Keratinocyte (primary cell): ENCODE results near the gene HOXB6. TPM values are rescaled to one million over a fixed set of nuclear protein-coding genes. Genes with fewer than 3 reads are reported as not detected.

Experiments
- DNase-seq: peaks from one replicate; pipeline ENCODE4 v3.0.0-alpha.2; 2011; ENCODE audit warnings: low read depth, missing footprints, low spot score
- FAIRE-seq: peaks from 2 replicates; lab custom pipeline; 2011; peaks lifted over from hg19 to GRCh38; lab: Jason Lieb, UNC
- H2AFZ ChIP-seq: 2 replicates; pipeline ENCODE4 v1.6.0; 2012; ENCODE audit warnings: low read length, control low read depth, inconsistent platforms; ENCODE audit not compliant: control insufficient read depth
- H3K27ac ChIP-seq: 2 replicates; pipeline ENCODE4 v1.5.1; 2011; ENCODE audit warnings: low read length; ENCODE audit not compliant: control insufficient read depth, insufficient read depth
- H3K27me3 ChIP-seq: 3 replicates; pipeline ENCODE4 v1.6.0; 2011; ENCODE audit warnings: low read length; ENCODE audit not compliant: control insufficient read depth, insufficient read depth; ENCODE audit errors: extremely low read depth
- H3K36me3 ChIP-seq, 2 experiments: 2 replicates in 1 of 2; 3 replicates in 1 of 2; pipeline ENCODE4 v1.5.1; 2011; ENCODE audit warnings: low read length in 2 of 2, mild to moderate bottlenecking in 1 of 2; ENCODE audit not compliant: control insufficient read depth in 2 of 2, insufficient read depth in 2 of 2; ENCODE audit errors: extremely low read depth in 1 of 2
- H3K4me1 ChIP-seq: 3 replicates; pipeline ENCODE4 v1.5.1; 2011; ENCODE audit warnings: low read length; ENCODE audit not compliant: control insufficient read depth, insufficient read depth; ENCODE audit errors: extremely low read depth
- H3K4me2 ChIP-seq: 3 replicates; pipeline ENCODE4 v1.6.0; 2011; ENCODE audit warnings: low read depth, low read length; ENCODE audit not compliant: control insufficient read depth, insufficient read depth; ENCODE audit errors: extremely low read depth
- H3K4me3 ChIP-seq, 3 experiments: fragments of 200-600 bp in 1 of 3; sonication (generic) in 1 of 3; 2 replicates in 2 of 3; 3 replicates in 1 of 3; pipeline ENCODE4 v1.5.1; 2011 to 2016; ENCODE audit warnings: low read length in 3 of 3, mild to moderate bottlenecking in 3 of 3, control low read depth in 2 of 3, inconsistent platforms in 1 of 3, low read depth in 1 of 3, mixed read lengths in 1 of 3, mixed run types in 1 of 3, moderate library complexity in 1 of 3; ENCODE audit not compliant: control insufficient read depth in 2 of 3, insufficient read depth in 2 of 3; ENCODE audit errors: extremely low read depth in 1 of 3
- H3K79me2 ChIP-seq: 2 replicates; pipeline ENCODE4 v1.6.0; 2012; ENCODE audit warnings: low read length; ENCODE audit not compliant: control insufficient read depth, insufficient read depth
- H3K9ac ChIP-seq: 3 replicates; pipeline ENCODE4 v1.6.0; 2011; ENCODE audit warnings: low read length; ENCODE audit not compliant: control insufficient read depth, insufficient read depth; ENCODE audit errors: extremely low read depth
- H3K9me1 ChIP-seq: 3 replicates; pipeline ENCODE4 v1.6.0; 2011; ENCODE audit warnings: low read length; ENCODE audit not compliant: control insufficient read depth, insufficient read depth; ENCODE audit errors: extremely low read depth
- H3K9me3 ChIP-seq: 2 replicates; pipeline ENCODE4 v1.5.1; 2012; ENCODE audit warnings: low read depth, low read length; ENCODE audit not compliant: control insufficient read depth
- H4K20me1 ChIP-seq: 3 replicates; pipeline ENCODE4 v1.6.0; 2011; ENCODE audit warnings: low read length; ENCODE audit not compliant: control insufficient read depth, insufficient read depth; ENCODE audit errors: extremely low read depth
- CTCF ChIP-seq, 3 experiments: IDR thresholded peaks in 1 of 3; conservative IDR thresholded peaks in 1 of 3; optimal IDR thresholded peaks in 1 of 3; 2 replicates in 2 of 3; 3 replicates in 1 of 3; pipeline versions ENCODE3 to v1.5.1; 2011; ENCODE audit warnings: low read length in 3 of 3, mild to moderate bottlenecking in 3 of 3, moderate library complexity in 2 of 3, control low read depth in 1 of 3, inconsistent platforms in 1 of 3; ENCODE audit not compliant: insufficient read depth in 2 of 3; ENCODE audit errors: extremely low read depth in 1 of 3
- EZH2 ChIP-seq: IDR thresholded peaks from one replicate; pipeline ENCODE4 v1.6.1; 2012; ENCODE audit warnings: inconsistent platforms, mild to moderate bottlenecking, low read length, moderate library complexity
- dilution Hi-C: fragments of 300-500 bp; cut with MboI; formaldehyde crosslinking; loops from one replicate; pipeline ENCODE4 v1.7.0; 2020; ENCODE audit warnings: low sequenced_read_pairs; ENCODE audit not compliant: extremely low pct_ligation_motif_present
- polyA plus RNA-seq, 5 experiments: library from polyadenylated mRNA; depleted of rRNA in 3 of 5; stranded (reverse) in 3 of 5; stranded (forward) in 1 of 5; unstranded in 1 of 5; fragments of >200 nt; gene quantifications; 1 replicate in 1 of 5; 2 replicates in 3 of 5; 3 replicates in 1 of 5; pipeline versions ENCODE4 v1.2.1 to v1.2.3, GENCODE V29; 2011 to 2012; ENCODE audit warnings: missing spikeins in 2 of 5, low read depth in 1 of 5, low replicate concordance in 1 of 5

Gene HOXB6
- polyA plus RNA-seq, 1 donor (not counting 4 experiments of a cell fraction or from before 2014, with no cell fraction given): 0.62 TPM

GRCh38 chr17:48631693-48632578 is 27.1 kb upstream of the HOXB6 start:
- no peaks in the 10 kb centered on the region for H3K9me1 ChIP-seq

GRCh38 chr17:48630925-48631692 is 26.3 kb upstream of the HOXB6 start:
- Histone ChIP-seq H3K27ac (no peak overlapping the region), H4K20me1 (peaks cover 9% of the 10 kb centered on the region), H3K4me2 (no peak overlapping the region), H3K4me3 (no peak overlapping the region), H3K36me3 (no peaks in the 10 kb centered on the region), H3K9me1 (no peaks in the 10 kb centered on the region), H3K4me1 (no peaks in the 10 kb centered on the region), H3K79me2 (no peaks in the 10 kb centered on the region), H3K9me3 (no peaks in the 10 kb centered on the region), H3K27me3 (peaks cover 100% of the 10 kb centered on the region), H3K9ac (no peak overlapping the region), H2AFZ (no peak overlapping the region)
- TF ChIP-seq EZH2 (peak; percentile 10), CTCF (optimal IDR thresholded peaks at IDR 0.05 in 1 of 3, IDR thresholded peaks at IDR 0.05 in 1 of 3, conservative IDR thresholded peaks at IDR 0.05 in 1 of 3; ENCODE audit: extremely low read depth in 1 of 3, insufficient read depth in 2 of 3, low read length in 3 of 3) (no peak)
- DNase-seq (no peak), FAIRE-seq (no peak)
- dilution Hi-C loops: no loop called here

More at GRCh38 chr17:48631693-48632578, 27.1 kb upstream of the HOXB6 start:
- TF ChIP-seq EZH2 (no peak), CTCF (optimal IDR thresholded peaks at IDR 0.05 in 1 of 3, IDR thresholded peaks at IDR 0.05 in 1 of 3, conservative IDR thresholded peaks at IDR 0.05 in 1 of 3; ENCODE audit: extremely low read depth in 1 of 3, insufficient read depth in 2 of 3, low read length in 3 of 3) (no peak)
- Histone ChIP-seq H3K9ac (no peak overlapping the region), H3K27ac (no peak overlapping the region), H4K20me1 (peaks cover 9% of the 10 kb centered on the region), H3K36me3 (no peaks in the 10 kb centered on the region), H3K4me1 (no peaks in the 10 kb centered on the region), H3K79me2 (no peaks in the 10 kb centered on the region), H2AFZ (no peak overlapping the region), H3K4me3 (no peak overlapping the region), H3K27me3 (peaks cover 100% of the 10 kb centered on the region), H3K4me2 (no peak overlapping the region), H3K9me3 (no peaks in the 10 kb centered on the region)
- DNase-seq: no peak
- dilution Hi-C loops: no loop called here
- FAIRE-seq: no peak
